ENCODE measurements around the gene NHEJ1. TPM values are rescaled to one million over a fixed set of nuclear protein-coding genes. Genes with fewer than 3 reads are reported as not detected.

Gene NHEJ1
- total RNA-seq, 2 experiments from 2014 or later, result 17.7 to 18.6 TPM

DNA sequence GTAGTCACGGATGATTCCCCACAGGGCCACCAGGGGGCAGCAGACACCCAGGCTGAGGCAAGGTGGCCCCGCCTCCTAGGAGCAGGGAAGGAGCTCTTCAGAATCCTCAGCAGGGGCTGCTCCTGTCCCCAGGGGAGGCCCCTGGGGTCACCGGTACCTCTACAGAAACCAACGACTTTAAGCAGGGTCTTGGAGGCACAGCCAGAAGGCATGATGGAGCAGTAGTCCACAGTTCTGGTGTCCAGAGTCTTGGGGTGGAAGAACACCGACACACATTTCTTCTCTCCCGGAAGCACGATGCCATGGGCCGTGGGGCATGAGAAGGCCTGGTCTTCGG lies 130.8 kb downstream of the NHEJ1 start:
- Mint-ChIP-seq H3K36me3 (no peaks in the 10 kb centered on the region), H3K27ac (no peak overlapping the region), H3K4me3 (no peak overlapping the region), H3K4me1 (ENCODE audit: low read depth) (no peaks in the 10 kb centered on the region), H3K27me3 (peaks cover 20% of the 10 kb centered on the region), H3K9me3 (no peaks in the 10 kb centered on the region)
- POLR2A ChIA-PET, result no interaction called here
- DNase-seq, result peak; percentile 85
- CTCF ChIA-PET, result interaction anchor here (0.6 to 6.4 kb wide), 61 partner anchors 8 to 335 kb away, joined by 3 to 81 read pairs (median 4); partner anchors contain the start of genes ANKZF1, ATG9A, CFAP65 and CNPPD1
- intact Hi-C loops (cut with micrococcal nuclease), result loop anchor here (1.0 kb wide), 2 partner anchors 90 to 126 kb away; no protein-coding TSS in a partner anchor

DNA sequence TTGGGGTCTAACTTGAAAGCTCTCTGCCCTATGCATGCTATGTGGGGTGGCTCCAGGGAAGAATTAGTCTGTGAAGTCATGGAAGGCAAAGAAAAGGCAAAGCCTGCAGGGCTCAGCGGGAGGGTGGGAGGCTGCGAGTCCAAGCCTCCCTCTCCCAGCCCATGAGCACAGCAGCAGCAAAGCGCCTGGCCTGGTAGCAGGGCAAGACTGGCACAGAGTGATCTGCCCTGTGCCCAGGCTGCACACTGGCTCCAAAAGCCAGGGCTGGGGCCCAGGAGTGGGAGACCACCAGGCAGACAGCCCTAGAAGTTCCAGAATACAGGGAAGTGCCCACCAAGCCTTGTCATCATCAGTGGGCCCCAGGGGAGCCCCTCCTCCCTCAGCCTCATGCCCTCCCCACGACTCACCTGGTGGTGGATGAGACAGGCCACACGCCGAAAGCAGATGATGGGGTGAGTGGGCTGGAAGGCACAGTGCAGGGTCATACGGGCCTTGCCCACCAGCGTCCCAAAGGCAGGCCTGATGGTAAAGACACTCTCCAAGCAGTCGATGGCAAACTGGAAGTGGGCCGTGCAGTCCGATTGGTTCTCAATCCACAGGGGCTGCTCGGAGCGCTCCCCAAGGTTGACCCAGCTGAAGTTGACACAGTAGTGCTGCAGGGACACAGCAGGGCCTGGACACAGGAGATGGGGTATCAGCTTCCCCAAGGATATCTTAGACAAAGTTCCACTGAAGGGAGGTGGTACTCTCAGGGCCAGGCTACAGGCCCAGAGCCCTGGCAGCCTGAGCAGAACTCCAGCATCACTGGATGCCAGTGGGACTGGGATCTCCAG lies 131.4 kb downstream of the NHEJ1 start:
- Mint-ChIP-seq H3K27ac (no peak overlapping the region), H3K4me1 (ENCODE audit: low read depth) (no peaks in the 10 kb centered on the region), H3K27me3 (peaks cover 18% of the 10 kb centered on the region), H3K9me3 (no peaks in the 10 kb centered on the region), H3K4me3 (no peak overlapping the region), H3K36me3 (no peaks in the 10 kb centered on the region)
- ChIA-PET CTCF (interaction anchor here (0.6 to 6.4 kb wide), 56 partner anchors 9 to 336 kb away, joined by 3 to 81 read pairs (median 4); partner anchors contain the start of genes ANKZF1, ATG9A, CFAP65 and CNPPD1), POLR2A (no interaction called here)
- DNase-seq, result no peak
- intact Hi-C loops (cut with micrococcal nuclease), result loop anchor here (1.0 kb wide), 2 partner anchors 90 to 126 kb away; no protein-coding TSS in a partner anchor

DNA sequence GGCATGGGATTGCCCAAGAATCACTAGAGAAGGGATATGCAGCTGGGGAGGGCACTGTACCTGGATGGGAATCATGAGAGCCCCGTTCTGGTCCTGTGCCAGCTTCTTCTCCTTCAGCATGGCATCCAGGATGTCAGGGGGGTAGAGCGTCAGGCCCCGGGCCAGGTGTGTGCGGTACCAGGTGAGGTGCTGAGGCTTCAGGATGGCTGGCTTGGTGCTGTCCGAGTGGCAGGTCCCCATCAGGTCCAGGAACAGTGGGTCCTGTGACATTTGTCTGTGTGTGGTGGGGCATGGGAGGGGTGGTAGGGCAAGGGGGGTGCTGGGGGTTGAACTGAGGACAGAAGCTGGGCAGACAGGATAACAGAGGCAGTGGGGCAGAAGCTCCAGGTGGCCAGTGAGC lies 132.5 kb downstream of the NHEJ1 start:
- Mint-ChIP-seq H3K4me1 (ENCODE audit: low read depth) (no peaks in the 10 kb centered on the region), H3K4me3 (no peak overlapping the region), H3K27ac (no peak overlapping the region), H3K9me3 (no peaks in the 10 kb centered on the region), H3K36me3 (no peaks in the 10 kb centered on the region), H3K27me3 (peaks cover 18% of the 10 kb centered on the region)
- ChIA-PET POLR2A (no interaction called here), CTCF (interaction anchor here (1.9 to 6.4 kb wide), 4 partner anchors 48 to 126 kb away, joined by 8 to 81 read pairs (median 12); no protein-coding TSS in a partner anchor)
- intact Hi-C loops (cut with micrococcal nuclease), result no loop called here
- no peak for DNase-seq

DNA sequence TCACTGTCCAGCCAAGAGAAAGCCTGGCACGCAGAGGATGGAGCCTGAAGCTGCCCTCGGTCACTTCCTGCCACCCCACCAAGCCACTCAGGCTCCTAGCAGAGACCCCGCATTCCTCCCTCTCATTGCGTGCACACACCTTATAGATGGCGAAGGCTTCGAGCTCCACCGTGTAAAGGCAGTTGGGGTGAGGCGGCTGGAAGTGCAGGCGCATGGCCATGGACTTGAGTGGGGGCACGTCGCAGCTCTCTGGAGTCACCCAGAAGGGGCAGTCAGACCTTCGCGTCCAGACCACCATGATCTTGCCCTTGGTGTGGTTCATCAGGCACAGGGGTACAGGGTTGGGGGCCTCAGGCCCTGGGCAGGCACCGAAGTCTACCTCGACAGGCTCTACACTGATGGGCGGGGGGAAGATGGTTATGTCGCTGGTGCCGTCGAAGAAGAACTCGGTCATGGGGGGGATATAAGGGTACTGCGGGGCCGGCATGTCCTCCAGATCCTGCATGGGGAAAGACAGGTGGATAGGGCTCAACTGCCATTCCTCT lies 133.0 kb downstream of the NHEJ1 start:
- intact Hi-C loops (cut with micrococcal nuclease), result no loop called here
- Mint-ChIP-seq H3K36me3 (no peaks in the 10 kb centered on the region), H3K4me3 (no peak overlapping the region), H3K27me3 (peaks cover 18% of the 10 kb centered on the region), H3K9me3 (no peaks in the 10 kb centered on the region), H3K4me1 (ENCODE audit: low read depth) (no peaks in the 10 kb centered on the region), H3K27ac (no peak overlapping the region)
- CTCF ChIA-PET, result interaction anchor here (1.0 to 6.4 kb wide), 6 partner anchors 17 to 129 kb away, joined by 3 to 81 read pairs (median 7); no protein-coding TSS in a partner anchor
- POLR2A ChIA-PET, result no interaction called here
- DNase-seq, result no peak

DNA sequence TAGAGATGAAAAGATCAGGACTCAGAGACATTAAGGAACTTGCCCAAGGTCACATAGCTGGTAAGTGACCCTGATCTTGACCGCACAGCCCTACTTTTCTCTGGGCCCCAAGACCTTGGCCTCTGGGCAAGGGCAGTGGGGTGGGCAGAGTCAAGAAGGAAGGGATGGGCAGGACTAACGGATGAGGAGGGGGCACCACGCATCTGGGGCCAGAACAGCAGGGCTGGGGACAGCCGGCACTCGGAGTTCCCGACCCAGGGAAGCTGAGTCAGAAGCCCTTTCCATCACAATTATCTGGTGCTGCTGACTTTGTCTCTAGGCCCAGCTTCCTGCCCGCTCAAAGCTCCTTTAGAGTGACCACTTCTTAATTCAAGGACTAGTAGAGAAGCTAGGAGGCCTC lies 133.7 kb downstream of the NHEJ1 start:
- Mint-ChIP-seq H3K4me3 (no peak overlapping the region), H3K36me3 (no peaks in the 10 kb centered on the region), H3K27me3 (peaks cover 12% of the 10 kb centered on the region), H3K4me1 (ENCODE audit: low read depth) (no peaks in the 10 kb centered on the region), H3K27ac (no peak overlapping the region), H3K9me3 (no peaks in the 10 kb centered on the region)
- DNase-seq, result no peak
- CTCF ChIA-PET, result interaction anchor here (1.0 to 6.4 kb wide), 6 partner anchors 16 to 129 kb away, joined by 3 to 81 read pairs (median 7); no protein-coding TSS in a partner anchor
- intact Hi-C loops (cut with micrococcal nuclease), result no loop called here
- POLR2A ChIA-PET, result no interaction called here

DNA sequence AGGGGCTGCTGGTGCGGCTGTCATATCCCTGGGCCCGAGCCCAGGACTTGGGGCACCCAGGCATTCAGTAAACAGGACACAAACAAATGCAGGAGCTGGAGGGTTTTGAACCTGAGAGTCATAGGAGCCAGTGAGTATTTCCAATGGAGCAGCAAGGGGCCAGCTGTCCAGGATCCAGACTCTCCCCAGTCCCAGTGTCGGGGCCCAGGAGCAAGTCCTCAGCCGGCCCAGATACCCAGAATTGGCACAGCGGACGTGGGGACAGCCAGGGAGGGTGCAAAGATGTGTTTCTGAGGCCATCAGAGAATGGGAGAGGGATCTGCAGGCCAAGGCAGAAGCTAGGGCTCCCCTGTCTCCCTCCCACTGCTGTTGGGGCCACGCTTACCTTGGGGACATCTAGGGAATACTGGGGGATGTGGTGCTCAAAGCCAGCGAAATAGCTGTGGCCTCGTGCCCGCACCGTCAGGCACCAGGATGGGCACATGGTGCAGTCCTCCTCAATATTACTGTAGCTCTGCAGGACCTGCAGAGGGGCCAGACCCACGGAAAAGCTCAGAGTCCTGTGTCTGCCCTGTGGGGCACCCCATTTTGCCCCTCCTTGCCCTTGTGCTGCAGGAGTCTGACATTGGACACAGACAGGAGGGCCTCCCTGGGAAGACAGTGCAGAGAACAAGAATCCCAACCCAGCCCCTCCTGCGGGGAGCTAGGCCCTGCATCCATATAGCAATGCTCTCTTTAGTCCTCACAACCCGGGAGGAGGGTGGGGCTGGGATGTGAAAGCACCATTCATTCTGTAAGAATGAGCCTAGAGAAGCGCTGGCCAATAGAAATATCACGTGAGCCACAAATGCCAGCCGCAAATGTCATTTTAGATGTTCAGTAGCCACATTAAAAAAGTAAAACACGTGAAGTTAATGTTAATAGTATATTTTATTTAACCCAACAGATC lies 134.7 kb downstream of the NHEJ1 start:
- no peak for DNase-seq

More for the DNA sequence above, 134.7 kb downstream of the NHEJ1 start:
- peaks cover 8% of the 10 kb centered on the region for H3K27me3 Mint-ChIP-seq
- H3K9me3 Mint-ChIP-seq, result no peaks in the 10 kb centered on the region
- ChIA-PET CTCF (interaction anchor here (0.6 to 6.4 kb wide), 5 partner anchors 15 to 178 kb away, joined by 3 to 81 read pairs (median 6); partner anchors contain the start of gene CFAP65), POLR2A (no interaction called here)
- no peaks in the 10 kb centered on the region for H3K36me3 Mint-ChIP-seq
- H3K27ac Mint-ChIP-seq, result no peak overlapping the region
- H3K4me3 Mint-ChIP-seq, result no peak overlapping the region
- no peaks in the 10 kb centered on the region for H3K4me1 Mint-ChIP-seq (ENCODE audit: low read depth)
- intact Hi-C loops (cut with micrococcal nuclease), result no loop called here

Small RNAs within 50 kb of the gene (microRNA-seq; reads per million reads assigned to microRNA genes)
- not detected for gene MIR3131 (ENCODE audit: borderline microRNAs expressed, borderline number of aligned reads, borderline replicate concordance)

Other genes starting within 250 kb of the NHEJ1 start
- not detected for gene CDK5R2, start 201.1 kb downstream of the NHEJ1 start, total RNA-seq
- not detected for gene FEV, start 175.6 kb downstream of the NHEJ1 start, total RNA-seq
- not detected for gene CRYBA2, start 167.4 kb downstream of the NHEJ1 start, total RNA-seq
- not detected for gene CFAP65, start 119.3 kb downstream of the NHEJ1 start, total RNA-seq
- under 1 TPM in 1 of 2 experiments, not detected in 1; 0.10 TPM for gene IHH, start 99.9 kb downstream of the NHEJ1 start, total RNA-seq
- gene SLC23A3, start 9.2 kb upstream of the NHEJ1 start, total RNA-seq, result 1 to 10 TPM; 1.1 to 2.3 TPM
- 10 to 100 TPM; 42.0 to 43.4 TPM for gene CNPPD1, start 16.1 kb upstream of the NHEJ1 start, total RNA-seq
- 10 to 100 TPM; 60.3 to 67.9 TPM for gene RETREG2, start 17.5 kb upstream of the NHEJ1 start, total RNA-seq
- 10 to 100 TPM; 31.9 to 34.4 TPM for gene ZFAND2B, start 46.0 kb upstream of the NHEJ1 start, total RNA-seq
- gene ABCB6, start 58.1 kb upstream of the NHEJ1 start, total RNA-seq, result 10 to 100 TPM; 11.5 to 11.7 TPM
- gene ATG9A, start 68.8 kb upstream of the NHEJ1 start, total RNA-seq, result 10 to 100 TPM; 34.7 to 39.5 TPM
- 10 to 100 TPM; 97.0 to 97.5 TPM for gene ANKZF1, start 69.0 kb upstream of the NHEJ1 start, total RNA-seq
- 1 to 10 TPM; 4.8 to 4.9 TPM for gene GLB1L, start 84.6 kb upstream of the NHEJ1 start, total RNA-seq
- 10 to 100 TPM; 37.1 to 37.8 TPM for gene STK16, start 84.7 kb upstream of the NHEJ1 start, total RNA-seq
- gene TUBA4B, start 92.4 kb upstream of the NHEJ1 start, total RNA-seq, result not detected
- 100 to 1,000 TPM; 219 to 229 TPM for gene TUBA4A, start 93.1 kb upstream of the NHEJ1 start, total RNA-seq
- gene DNAJB2, start 118.6 kb upstream of the NHEJ1 start, total RNA-seq, result 10 to 100 TPM; 37.3 to 39.1 TPM
- under 1 TPM in 1 of 2 experiments, not detected in 1; 0.24 TPM for gene PTPRN, start 148.6 kb upstream of the NHEJ1 start, total RNA-seq
- not detected for gene RESP18, start 171.9 kb upstream of the NHEJ1 start, total RNA-seq
- gene DNPEP, start 227.1 kb upstream of the NHEJ1 start, total RNA-seq, result 10 to 100 TPM; 71.6 to 74.2 TPM